HepG2 (cell line): ENCODE data around the gene CES2. TPM values are rescaled to one million over a fixed set of nuclear protein-coding genes. Genes with fewer than 3 reads are reported as not detected.

Experiments used
- ARHGAP35 ChIP-seq: sonication (generic); formaldehyde crosslinking; IDR thresholded peaks from 2 replicates; pipeline ENCODE4 v1.9.0; 2022; ENCODE audit warnings: mild to moderate bottlenecking, inconsistent platforms, moderate library complexity, missing genetic modification reagents, borderline replicate concordance
- CENPT ChIP-seq: sonication (generic); formaldehyde crosslinking; IDR thresholded peaks from 2 replicates; pipeline ENCODE4 v1.8.0; 2022; ENCODE audit warnings: low read depth, mild to moderate bottlenecking, moderate library complexity, missing genetic modification reagents
- CHD2 ChIP-seq: IDR thresholded peaks from 2 replicates; pipeline ENCODE4 v1.6.1; 2011; ENCODE audit warnings: low read depth, low read length, improper control_type of control experiment
- EHMT2 ChIP-seq: fragments of 200-600 bp; sonication (generic); IDR thresholded peaks from 2 replicates; pipeline ENCODE4 v1.7.0; 2017; ENCODE audit warnings: antibody characterized with exemption, low read depth, low read length, borderline replicate concordance
- ETV6 ChIP-seq: sonication (generic); formaldehyde crosslinking; conservative IDR thresholded peaks from 2 replicates; pipeline ENCODE4 v1.4.0; 2020; ENCODE audit warnings: missing genetic modification reagents
- HHEX ChIP-seq: IDR thresholded peaks from 2 replicates; pipeline ENCODE4 v1.6.1; 2016; ENCODE audit warnings: control low read depth
- HOXA5 ChIP-seq: sonication (generic); formaldehyde crosslinking; IDR thresholded peaks from 2 replicates; pipeline ENCODE4 v1.4.0; 2020; ENCODE audit warnings: missing genetic modification reagents
- HOXA7 ChIP-seq: sonication (generic); formaldehyde crosslinking; IDR thresholded peaks from 2 replicates; pipeline ENCODE4 v1.8.1; 2022; ENCODE audit warnings: mild to moderate bottlenecking, missing genetic modification reagents, moderate library complexity
- LRRFIP1 ChIP-seq: sonication (generic); formaldehyde crosslinking; conservative IDR thresholded peaks from 2 replicates; pipeline ENCODE4 v1.4.0; 2020; ENCODE audit warnings: missing genetic modification reagents
- NFIB ChIP-seq: sonication (generic); formaldehyde crosslinking; IDR thresholded peaks from 2 replicates; pipeline ENCODE4 v1.9.0; 2021; ENCODE audit warnings: missing genetic modification reagents, mild to moderate bottlenecking, borderline replicate concordance
- NR2F1 ChIP-seq, 2 experiments: fragments of 450-650 bp in 1 of 2; formaldehyde crosslinking in 1 of 2; IDR thresholded peaks; 2 replicates each; pipeline versions ENCODE4 v1.5.0 to v1.6.1; 2016 to 2020; ENCODE audit warnings: mild to moderate bottlenecking in 1 of 2, missing compliant biosample characterization in 1 of 2, missing genetic modification reagents in 1 of 2, moderate library complexity in 1 of 2
- NR2F6 ChIP-seq, 2 experiments: IDR thresholded peaks; 2 replicates each; pipeline ENCODE4 v1.6.1; 2016; ENCODE audit warnings: antibody characterized with exemption in 1 of 2, mild to moderate bottlenecking in 1 of 2
- PCBP2 ChIP-seq: fragments of 200-400 bp; formaldehyde crosslinking; optimal IDR thresholded peaks from 2 replicates; pipeline ENCODE3; 2018; ENCODE audit warnings: low read length, low read depth; ENCODE audit not compliant: poor library complexity, severe bottlenecking
- SALL2 ChIP-seq: sonication (generic); formaldehyde crosslinking; IDR thresholded peaks from 2 replicates; pipeline ENCODE4 v1.8.1; 2023; ENCODE audit warnings: mild to moderate bottlenecking, missing genetic modification reagents, inconsistent platforms
- SOX13 ChIP-seq, 3 experiments: fragments of 450-650 bp in 1 of 3; sonication (generic) in 1 of 3; formaldehyde crosslinking in 1 of 3; IDR thresholded peaks in 2 of 3; conservative IDR thresholded peaks in 1 of 3; 2 replicates each; pipeline versions ENCODE4 v1.5.0 to v1.6.1; 2016 to 2020; ENCODE audit warnings: antibody characterized with exemption in 1 of 3, mild to moderate bottlenecking in 1 of 3, missing compliant biosample characterization in 1 of 3, missing genetic modification reagents in 1 of 3, moderate library complexity in 1 of 3
- YY1 ChIP-seq: IDR thresholded peaks from 2 replicates; pipeline ENCODE4 v1.6.1; 2011; ENCODE audit warnings: low read length, low read depth, moderate library complexity, mild to moderate bottlenecking; ENCODE audit not compliant: insufficient read depth, insufficient replicate concordance
- ZBED4 ChIP-seq: sonication (generic); formaldehyde crosslinking; IDR thresholded peaks from 2 replicates; pipeline ENCODE4 v1.4.0; 2020; ENCODE audit warnings: missing genetic modification reagents, borderline replicate concordance
- ZBTB21 ChIP-seq: sonication (generic); formaldehyde crosslinking; IDR thresholded peaks from 2 replicates; pipeline ENCODE4 v1.4.0; 2020; ENCODE audit warnings: missing genetic modification reagents
- ZNF292 ChIP-seq: sonication (generic); formaldehyde crosslinking; IDR thresholded peaks from 2 replicates; pipeline ENCODE4 v1.8.1; 2022; ENCODE audit warnings: mild to moderate bottlenecking, low read depth, missing genetic modification reagents, borderline replicate concordance
- ZNF432 ChIP-seq: sonication (generic); formaldehyde crosslinking; IDR thresholded peaks from 2 replicates; pipeline ENCODE4 v1.5.0; 2020; ENCODE audit warnings: missing genetic modification reagents, mild to moderate bottlenecking, borderline replicate concordance
- ZNF720 ChIP-seq: sonication (generic); formaldehyde crosslinking; IDR thresholded peaks from 2 replicates; pipeline ENCODE4 v1.4.0; 2020; ENCODE audit warnings: missing genetic modification reagents
- ZNF850 ChIP-seq: sonication (generic); formaldehyde crosslinking; conservative IDR thresholded peaks from 2 replicates; pipeline ENCODE4 v1.9.0; 2021; ENCODE audit warnings: mild to moderate bottlenecking, missing genetic modification reagents
- polyA plus RNA-seq, 8 experiments: library from polyadenylated mRNA; depleted of rRNA in 3 of 8; stranded (reverse) in 7 of 8; unstranded in 1 of 8; fragments of >200 nt; fragmentation: Illumina TruSeq in 4 of 8; extraction: Trizol in 4 of 8; gene quantifications; 2 replicates each; pipeline versions ENCODE4 v1.2.1 to v1.2.3, GENCODE V29; 2011 to 2016; ENCODE audit warnings: low read depth in 4 of 8, missing spikeins in 1 of 8, mixed read lengths in 1 of 8; ENCODE audit not compliant: insufficient read depth in 1 of 8
- total RNA-seq, 5 experiments: library from RNA; depleted of rRNA; stranded (reverse); fragments of >200 nt; fragmentation: Illumina TruSeq; extraction: Trizol; gene quantifications; 2 replicates each; pipeline ENCODE4 v1.2.3, GENCODE V29; 2016; ENCODE audit warnings: low read depth in 1 of 5

Gene CES2
- total and polyA plus RNA-seq, 2 of the 13 experiments (the other 11 are each of a cell fraction or from before 2014, with no cell fraction given) = 50.6 to 63.8 TPM

- TF ChIP-seq ZBED4 = 0 out of 2 replicates have a peak, but pooled peaks have one; percentile 58
- no peak for TF ChIP-seq ZNF432 (CRISPR knock-in tag)
- no peak for TF ChIP-seq ZNF720 (CRISPR knock-in tag)
- TF ChIP-seq ETV6 (CRISPR knock-in tag) = peak; percentile 45; the same call in 1 of the 2 replicates
- TF ChIP-seq NFIB (CRISPR knock-in tag) = no peak
- no peak for TF ChIP-seq HHEX
- TF ChIP-seq PCBP2 = no peak
- 0 out of 2 replicates have a peak, but pooled peaks have one; percentile 40 for TF ChIP-seq ARHGAP35 (CRISPR knock-in tag)
- TF ChIP-seq NR2F1 (CRISPR knock-in tag; IDR thresholded peaks at IDR 0.05) = no peak
- TF ChIP-seq ZNF850 = no peak
- TF ChIP-seq LRRFIP1 (CRISPR knock-in tag) = no peak
- TF ChIP-seq CENPT (CRISPR knock-in tag) = no peak
- TF ChIP-seq CHD2 = no peak
- peak; percentile 70 for TF ChIP-seq YY1
- TF ChIP-seq NR2F6 (IDR thresholded peaks at IDR 0.05) = no peak
- TF ChIP-seq NR2F6 (CRISPR knock-in tag; IDR thresholded peaks at IDR 0.05) = peak; percentile 55; the same call in 1 of the 2 replicates
- TF ChIP-seq SOX13 (IDR thresholded peaks at IDR 0.05) = 0 out of 2 replicates have a peak, but pooled peaks have one; percentile 13
- no peak; a peak in 1 of 4 replicates for TF ChIP-seq SOX13 (CRISPR knock-in tag; conservative IDR thresholded peaks at IDR 0.05 in 1 of 2, IDR thresholded peaks at IDR 0.05 in 1 of 2)
- TF ChIP-seq ZNF292 (CRISPR knock-in tag) = peak; percentile 60; the same call in 1 of the 2 replicates
- TF ChIP-seq SALL2 = no peak
- TF ChIP-seq HOXA5 (CRISPR knock-in tag) = no peak
- no peak for TF ChIP-seq EHMT2
- TF ChIP-seq HOXA7 = no peak
- TF ChIP-seq ZBTB21 (CRISPR knock-in tag) = no peak
Measured at GRCh38 chr16:66977341-66978113, 42.2 kb downstream of the CES2 start (continued).
